GM12874 (cell line): ENCODE data around the gene CRELD2.

Source experiments
- CTCF ChIP-seq: IDR thresholded peaks from 2 replicates; pipeline ENCODE4 v1.5.1; 2011; ENCODE audit warnings: low read depth, mild to moderate bottlenecking, control low read depth, low read length, moderate library complexity; ENCODE audit not compliant: insufficient read depth

Gene CRELD2

GRCh38 chr22:49915610-49916009 is 2.8 kb upstream of the CRELD2 start:
- TF ChIP-seq CTCF: no peak

- TF ChIP-seq CTCF: no peak
Measured at GRCh38 chr22:49916831-49917230, 1.6 kb upstream of the CRELD2 start.

GRCh38 chr22:49918911-49919881 is 762 bp downstream of the CRELD2 start:
- TF ChIP-seq CTCF: no peak

- no peak for TF ChIP-seq CTCF
Measured at GRCh38 chr22:49920859-49921258, 2.4 kb downstream of the CRELD2 start.

GRCh38 chr22:49921508-49922278 is 3.3 kb downstream of the CRELD2 start:
- TF ChIP-seq CTCF: no peak

GRCh38 chr22:49922484-49922883 is 4.0 kb downstream of the CRELD2 start:
- TF ChIP-seq CTCF: no peak

- no peak for TF ChIP-seq CTCF
Measured at GRCh38 chr22:49922926-49923325, 4.5 kb downstream of the CRELD2 start.
